ENCODE data around the gene CDK5RAP1. TPM values are rescaled to one million over a fixed set of nuclear protein-coding genes. Genes with fewer than 3 reads are reported as not detected.
A peak's percentile ranks its signal among the peaks of the same experiment; 100 is the strongest.

The CDK5RAP1 gene
- total and polyA plus RNA-seq, 2 donors: 25.6 to 62.6 TPM

DNA sequence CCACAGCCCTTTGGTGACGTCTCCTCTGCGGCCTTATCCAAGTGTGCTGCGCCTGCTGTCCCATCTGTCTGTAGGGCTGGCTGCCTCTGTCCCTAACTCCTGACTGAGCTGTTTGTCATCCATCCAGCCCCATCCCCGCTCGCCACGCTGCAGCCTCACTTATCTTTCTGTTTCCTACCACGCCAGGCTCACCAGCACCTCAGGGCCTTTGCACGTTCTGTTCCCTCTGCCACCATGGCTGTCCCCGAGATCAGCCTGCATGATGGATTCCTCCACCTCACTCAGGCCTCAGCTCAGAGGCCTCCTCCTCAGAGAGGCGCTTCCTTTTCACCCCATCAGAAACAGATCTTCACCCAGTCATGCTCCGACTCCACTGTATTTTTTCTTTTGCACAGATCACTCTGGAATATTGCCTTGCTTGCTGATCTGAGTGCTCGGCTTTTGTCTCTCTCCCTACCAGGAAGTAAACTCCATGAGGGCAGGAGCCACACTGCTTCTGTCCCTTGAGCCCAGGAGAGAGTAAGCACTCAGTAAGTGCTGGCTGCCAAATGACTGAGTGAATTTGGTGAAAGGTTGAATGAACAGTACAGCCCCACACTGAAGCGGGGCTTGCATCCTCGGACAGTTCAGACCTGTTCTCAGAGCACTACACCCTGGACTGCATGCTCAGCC lies 83.8 kb downstream of the CDK5RAP1 start:
- DNase-seq (ENCODE audit: low read depth in 6 of 9, low spot score in 9 of 9): no peak
- H3K27ac ChIP-seq (ENCODE audit: low read depth in 1 of 2, low read length in 1 of 2): no peak overlapping the region
- no peaks in the 10 kb centered on the region for H3K9me3 ChIP-seq (ENCODE audit: control insufficient read depth in 2 of 2, insufficient read depth in 1 of 2, low read length in 1 of 2)
- H3K4me1 ChIP-seq (ENCODE audit: control insufficient read depth in 2 of 2, insufficient read depth in 2 of 2, low read length in 2 of 2): peaks cover 0 to 5% of the 10 kb centered on the region in 2 donors
- H3K27me3 ChIP-seq (ENCODE audit: control insufficient read depth in 2 of 2, insufficient read depth in 1 of 2, low read length in 1 of 2): peaks cover 0 to 17% of the 10 kb centered on the region in 2 donors
- no peak overlapping the region for H3K4me3 ChIP-seq (ENCODE audit: low read length in 2 of 2)
- WGBS: 96% methylated on average over 14 of the region's 14 CpGs
- no peaks in the 10 kb centered on the region for H3K36me3 ChIP-seq (ENCODE audit: control insufficient read depth in 2 of 2, insufficient read depth in 2 of 2, low read length in 1 of 2)

DNA sequence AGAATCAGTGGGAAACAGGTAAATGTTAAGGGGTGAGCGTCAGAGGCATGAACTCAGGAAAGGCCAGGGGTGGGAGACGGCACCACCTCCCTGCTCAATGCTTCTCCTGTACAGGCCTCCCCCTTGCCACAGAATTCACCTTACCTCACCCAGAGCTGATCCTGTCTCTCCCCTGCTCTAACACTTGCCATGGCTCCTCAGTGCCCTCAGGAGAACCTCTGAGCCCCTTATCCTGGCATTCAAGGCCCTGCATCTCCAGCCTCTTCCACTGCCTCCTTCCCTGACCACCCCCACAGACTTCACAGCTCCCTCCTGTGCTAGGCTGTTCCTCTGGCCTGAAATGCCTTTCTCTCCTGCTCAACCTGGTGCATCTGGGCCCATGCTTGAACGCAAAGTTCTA lies 84.4 kb downstream of the CDK5RAP1 start:
- 97% methylated on average over 3 of the region's 3 CpGs for WGBS
- Histone ChIP-seq H3K9me3 (ENCODE audit: control insufficient read depth in 2 of 2, insufficient read depth in 1 of 2, low read length in 1 of 2) (no peaks in the 10 kb centered on the region), H3K4me3 (ENCODE audit: low read length in 2 of 2) (no peak overlapping the region), H3K4me1 (ENCODE audit: control insufficient read depth in 2 of 2, insufficient read depth in 2 of 2, low read length in 2 of 2) (peaks cover 0 to 5% of the 10 kb centered on the region in 2 donors), H3K27me3 (ENCODE audit: control insufficient read depth in 2 of 2, insufficient read depth in 1 of 2, low read length in 1 of 2) (peaks cover 0 to 17% of the 10 kb centered on the region in 2 donors), H3K36me3 (ENCODE audit: control insufficient read depth in 2 of 2, insufficient read depth in 2 of 2, low read length in 1 of 2) (no peaks in the 10 kb centered on the region), H3K27ac (ENCODE audit: low read depth in 1 of 2, low read length in 1 of 2) (no peak overlapping the region)
- DNase-seq (ENCODE audit: low read depth in 6 of 9, low spot score in 9 of 9): no peak

DNA sequence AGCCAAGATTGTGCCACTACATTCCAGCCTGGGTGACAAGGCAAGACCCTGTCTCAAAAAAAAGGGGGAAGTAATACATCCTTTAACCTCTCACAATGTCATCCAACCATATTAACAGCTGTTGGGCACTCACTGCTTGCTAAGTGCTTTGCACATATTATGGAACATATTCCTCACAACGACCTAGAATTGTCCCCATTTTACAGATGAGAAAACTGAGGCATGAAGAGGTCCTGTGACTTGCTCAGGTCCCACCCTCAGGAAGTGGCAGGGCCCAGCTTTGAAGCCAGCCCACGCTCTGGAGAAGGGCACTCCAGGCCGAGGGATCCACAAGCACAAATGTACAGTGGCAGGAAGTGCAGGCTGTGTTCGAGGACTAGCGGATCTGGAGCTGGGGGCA lies 85.0 kb downstream of the CDK5RAP1 start:
- Histone ChIP-seq H3K4me3 (ENCODE audit: low read length in 2 of 2) (no peak overlapping the region), H3K36me3 (ENCODE audit: control insufficient read depth in 2 of 2, insufficient read depth in 2 of 2, low read length in 1 of 2) (no peaks in the 10 kb centered on the region), H3K4me1 (ENCODE audit: control insufficient read depth in 2 of 2, insufficient read depth in 2 of 2, low read length in 2 of 2) (peaks cover 0 to 5% of the 10 kb centered on the region in 2 donors), H3K9me3 (ENCODE audit: control insufficient read depth in 2 of 2, insufficient read depth in 1 of 2, low read length in 1 of 2) (no peaks in the 10 kb centered on the region), H3K27me3 (ENCODE audit: control insufficient read depth in 2 of 2, insufficient read depth in 1 of 2, low read length in 1 of 2) (peaks cover 0 to 17% of the 10 kb centered on the region in 2 donors), H3K27ac (ENCODE audit: low read depth in 1 of 2, low read length in 1 of 2) (no peak overlapping the region)
- no peak for DNase-seq (ENCODE audit: low read depth in 6 of 9, low spot score in 9 of 9)
- 83% methylated on average over 5 of the region's 5 CpGs for WGBS

DNA sequence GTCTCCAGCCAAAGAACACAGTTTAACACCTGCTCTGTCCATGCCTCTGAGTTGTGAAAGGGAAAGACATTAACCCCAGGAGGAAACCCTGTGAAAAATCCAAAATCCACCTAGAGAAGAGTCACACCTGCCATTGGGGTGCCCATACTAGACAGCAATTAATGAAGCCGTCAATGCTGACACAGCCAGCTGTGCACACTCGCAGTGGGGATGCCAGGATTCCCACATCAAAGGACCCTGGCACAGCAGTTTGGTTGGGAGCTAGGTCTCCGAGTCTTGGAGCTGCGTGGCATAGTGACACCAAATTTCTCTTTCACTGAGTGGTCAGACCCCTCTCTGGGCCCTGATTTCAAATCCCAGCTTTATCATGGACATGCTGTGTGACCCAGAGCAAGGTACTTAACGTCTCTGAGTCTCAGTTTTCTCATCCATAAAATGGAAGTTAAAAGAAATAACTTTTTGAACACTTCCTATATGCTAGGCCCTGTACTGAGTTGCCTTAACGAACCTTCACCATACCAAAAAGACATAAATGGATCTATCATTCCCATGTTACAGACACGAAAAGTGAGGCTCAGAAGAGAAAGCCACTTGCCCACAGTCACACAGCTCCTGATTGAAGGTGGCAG lies 87.5 kb downstream of the CDK5RAP1 start:
- 45% methylated on average over 7 of the region's 7 CpGs for WGBS
- Histone ChIP-seq H3K36me3 (ENCODE audit: control insufficient read depth in 2 of 2, insufficient read depth in 2 of 2, low read length in 1 of 2) (no peaks in the 10 kb centered on the region), H3K4me1 (ENCODE audit: control insufficient read depth in 2 of 2, insufficient read depth in 2 of 2, low read length in 2 of 2) (peaks cover 0 to 5% of the 10 kb centered on the region in 2 donors), H3K4me3 (ENCODE audit: low read length in 2 of 2) (no peak overlapping the region), H3K27ac (ENCODE audit: low read depth in 1 of 2, low read length in 1 of 2) (no peak overlapping the region), H3K27me3 (ENCODE audit: control insufficient read depth in 2 of 2, insufficient read depth in 1 of 2, low read length in 1 of 2) (peaks cover 0 to 14% of the 10 kb centered on the region in 2 donors), H3K9me3 (ENCODE audit: control insufficient read depth in 2 of 2, insufficient read depth in 1 of 2, low read length in 1 of 2) (no peaks in the 10 kb centered on the region)
- peak in 1 of 9 donors; percentile 26 for DNase-seq (ENCODE audit: low read depth in 6 of 9, low spot score in 9 of 9)

DNA sequence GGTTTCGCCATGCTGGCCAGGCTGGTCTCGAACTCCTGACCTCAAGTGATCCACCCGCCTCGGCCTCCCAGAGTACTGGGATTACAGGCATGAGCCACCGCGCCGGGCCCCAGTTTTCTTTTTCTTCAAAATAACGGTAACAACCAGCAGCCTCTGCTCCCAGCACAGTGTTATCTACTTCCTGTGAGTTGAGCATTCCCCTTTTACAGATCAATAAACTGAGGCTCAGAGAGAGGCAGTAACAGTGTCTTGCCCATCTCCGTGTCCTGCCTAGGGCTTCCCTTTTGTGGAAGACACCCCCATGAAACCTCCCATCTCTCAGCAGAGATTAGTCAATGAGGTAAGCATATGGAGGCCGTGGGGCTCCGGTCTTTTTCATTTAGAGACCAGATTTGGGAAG lies 88.7 kb downstream of the CDK5RAP1 start:
- Histone ChIP-seq H3K36me3 (ENCODE audit: control insufficient read depth in 2 of 2, insufficient read depth in 2 of 2, low read length in 1 of 2) (no peaks in the 10 kb centered on the region), H3K27me3 (ENCODE audit: control insufficient read depth in 2 of 2, insufficient read depth in 1 of 2, low read length in 1 of 2) (peaks cover 0 to 8% of the 10 kb centered on the region in 2 donors), H3K4me3 (ENCODE audit: low read length in 2 of 2) (no peak overlapping the region), H3K27ac (ENCODE audit: low read depth in 1 of 2, low read length in 1 of 2) (no peak overlapping the region), H3K4me1 (ENCODE audit: control insufficient read depth in 2 of 2, insufficient read depth in 2 of 2, low read length in 2 of 2) (peaks cover 0 to 5% of the 10 kb centered on the region in 2 donors), H3K9me3 (ENCODE audit: control insufficient read depth in 2 of 2, insufficient read depth in 1 of 2, low read length in 1 of 2) (no peaks in the 10 kb centered on the region)
- WGBS: 96% methylated on average over 11 of the region's 11 CpGs
- no peak for DNase-seq (ENCODE audit: low read depth in 6 of 9, low spot score in 9 of 9)

DNA sequence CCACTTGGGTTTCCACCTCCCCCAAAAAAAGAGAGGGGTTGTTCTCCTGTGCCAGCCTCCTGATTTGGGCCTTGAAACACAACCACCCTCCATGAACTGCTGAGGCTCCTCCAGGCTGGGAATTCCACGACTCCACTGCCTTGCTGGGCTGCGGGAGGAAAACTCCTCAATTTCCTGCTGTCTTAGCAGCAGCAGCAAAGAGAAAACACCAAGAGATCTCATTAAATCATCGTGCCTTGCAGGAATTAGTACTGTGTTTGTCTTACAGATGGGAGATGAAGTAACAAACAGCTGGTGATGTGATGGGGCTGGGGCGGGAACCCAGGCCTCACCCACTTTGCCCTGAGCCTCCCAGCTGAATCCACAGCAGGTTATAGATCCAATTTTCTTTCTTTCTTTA lies 89.3 kb downstream of the CDK5RAP1 start:
- Histone ChIP-seq H3K9me3 (ENCODE audit: control insufficient read depth in 2 of 2, insufficient read depth in 1 of 2, low read length in 1 of 2) (no peaks in the 10 kb centered on the region), H3K4me3 (ENCODE audit: low read length in 2 of 2) (no peak overlapping the region), H3K27ac (ENCODE audit: low read depth in 1 of 2, low read length in 1 of 2) (no peak overlapping the region), H3K36me3 (ENCODE audit: control insufficient read depth in 2 of 2, insufficient read depth in 2 of 2, low read length in 1 of 2) (no peaks in the 10 kb centered on the region), H3K27me3 (ENCODE audit: control insufficient read depth in 2 of 2, insufficient read depth in 1 of 2, low read length in 1 of 2) (peaks cover 0 to 2% of the 10 kb centered on the region in 2 donors), H3K4me1 (ENCODE audit: control insufficient read depth in 2 of 2, insufficient read depth in 2 of 2, low read length in 2 of 2) (peaks cover 0 to 5% of the 10 kb centered on the region in 2 donors)
- no peak for DNase-seq (ENCODE audit: low read depth in 6 of 9, low spot score in 9 of 9)
- 93% methylated on average over 4 of the region's 4 CpGs for WGBS

DNA sequence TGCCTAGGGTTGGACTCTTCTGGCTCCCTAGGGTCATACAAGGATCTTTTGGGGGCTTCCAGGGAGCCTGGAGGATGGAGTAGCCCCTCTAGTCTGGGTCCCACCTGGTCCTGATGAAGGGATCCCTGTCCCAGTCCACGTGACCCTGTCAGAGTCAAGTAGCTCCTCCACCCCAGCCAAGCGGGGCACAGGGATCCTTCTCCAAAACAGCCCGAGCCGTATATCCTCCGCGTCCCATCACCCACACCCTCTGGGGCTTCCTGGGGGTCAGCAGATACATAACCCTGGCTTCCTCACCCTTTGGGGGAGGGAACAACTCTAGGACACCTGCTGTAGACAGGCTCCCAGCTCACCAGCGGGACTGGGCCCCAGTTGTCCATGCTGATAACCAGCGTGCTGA lies 90.3 kb downstream of the CDK5RAP1 start:
- Histone ChIP-seq H3K4me3 (ENCODE audit: low read length in 2 of 2) (no peak overlapping the region), H3K9me3 (ENCODE audit: control insufficient read depth in 2 of 2, insufficient read depth in 1 of 2, low read length in 1 of 2) (no peaks in the 10 kb centered on the region), H3K4me1 (ENCODE audit: control insufficient read depth in 2 of 2, insufficient read depth in 2 of 2, low read length in 2 of 2) (peaks cover 0 to 5% of the 10 kb centered on the region in 2 donors), H3K27ac (ENCODE audit: low read depth in 1 of 2, low read length in 1 of 2) (no peak overlapping the region), H3K36me3 (ENCODE audit: control insufficient read depth in 2 of 2, insufficient read depth in 2 of 2, low read length in 1 of 2) (no peaks in the 10 kb centered on the region), H3K27me3 (ENCODE audit: control insufficient read depth in 2 of 2, insufficient read depth in 1 of 2, low read length in 1 of 2) (no peaks in the 10 kb centered on the region)
- WGBS: 92% methylated on average over 8 of the region's 8 CpGs
- DNase-seq (ENCODE audit: low read depth in 6 of 9, low spot score in 9 of 9): no peak

DNA sequence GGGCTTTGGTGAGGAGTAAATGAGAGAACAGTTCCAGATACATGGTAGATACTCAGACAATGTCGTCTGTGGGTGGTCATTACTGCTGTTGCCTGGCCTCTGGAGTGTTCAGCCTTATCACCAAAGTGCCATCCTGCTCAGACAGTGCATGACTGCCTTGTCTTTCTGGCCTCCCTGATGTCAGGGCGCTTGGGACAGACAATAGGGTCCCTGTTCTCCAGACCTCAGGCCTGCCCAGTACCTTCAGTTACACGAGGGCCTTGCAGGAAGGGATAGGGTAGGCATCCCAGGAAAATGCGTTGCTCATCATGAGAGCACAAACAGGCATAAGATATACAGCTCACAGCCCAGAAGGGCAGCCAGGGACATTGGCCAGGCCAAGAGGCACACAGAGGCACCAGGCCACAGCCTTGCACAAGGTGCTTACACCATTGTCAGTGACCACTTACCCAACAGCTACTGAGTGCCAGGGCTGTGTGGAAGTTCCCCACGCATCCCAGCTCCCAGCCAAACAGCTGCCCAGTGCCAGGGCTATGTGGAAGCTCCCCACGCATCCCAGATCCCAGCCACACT lies 90.9 kb downstream of the CDK5RAP1 start:
- H3K36me3 ChIP-seq (ENCODE audit: control insufficient read depth in 2 of 2, insufficient read depth in 2 of 2, low read length in 1 of 2): no peaks in the 10 kb centered on the region
- DNase-seq (ENCODE audit: low read depth in 6 of 9, low spot score in 9 of 9): no peak
- no peaks in the 10 kb centered on the region for H3K9me3 ChIP-seq (ENCODE audit: control insufficient read depth in 2 of 2, insufficient read depth in 1 of 2, low read length in 1 of 2)
- 90% methylated on average over 6 of the region's 6 CpGs for WGBS
- peaks cover 0 to 5% of the 10 kb centered on the region in 2 donors for H3K4me1 ChIP-seq (ENCODE audit: control insufficient read depth in 2 of 2, insufficient read depth in 2 of 2, low read length in 2 of 2)
- H3K4me3 ChIP-seq (ENCODE audit: low read length in 2 of 2): no peak overlapping the region
- H3K27me3 ChIP-seq (ENCODE audit: control insufficient read depth in 2 of 2, insufficient read depth in 1 of 2, low read length in 1 of 2): no peaks in the 10 kb centered on the region
- no peak overlapping the region for H3K27ac ChIP-seq (ENCODE audit: low read depth in 1 of 2, low read length in 1 of 2)

DNA sequence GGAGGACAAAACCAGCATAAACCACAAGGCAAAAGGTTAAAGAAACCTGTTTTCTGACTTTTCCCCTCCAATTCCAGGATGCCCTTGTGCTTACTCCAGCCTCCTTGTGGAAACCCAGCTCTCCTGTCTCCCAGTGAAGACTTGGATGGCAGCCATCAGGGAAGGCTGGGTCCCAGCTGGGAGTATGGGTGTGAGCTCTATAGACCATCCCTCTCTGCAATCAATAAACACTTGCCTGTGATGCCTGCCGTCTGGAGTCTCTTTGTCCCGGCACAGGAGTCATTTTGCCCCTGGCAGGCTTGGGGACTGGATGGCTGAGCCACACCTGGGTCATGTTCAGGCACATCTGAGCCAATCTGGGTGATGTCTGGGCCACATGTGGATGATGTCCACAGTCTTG lies 91.7 kb downstream of the CDK5RAP1 start:
- Histone ChIP-seq H3K4me1 (ENCODE audit: control insufficient read depth in 2 of 2, insufficient read depth in 2 of 2, low read length in 2 of 2) (peaks cover 0 to 5% of the 10 kb centered on the region in 2 donors), H3K4me3 (ENCODE audit: low read length in 2 of 2) (no peak overlapping the region), H3K36me3 (ENCODE audit: control insufficient read depth in 2 of 2, insufficient read depth in 2 of 2, low read length in 1 of 2) (no peaks in the 10 kb centered on the region), H3K9me3 (ENCODE audit: control insufficient read depth in 2 of 2, insufficient read depth in 1 of 2, low read length in 1 of 2) (no peaks in the 10 kb centered on the region), H3K27ac (ENCODE audit: low read depth in 1 of 2, low read length in 1 of 2) (no peak overlapping the region), H3K27me3 (ENCODE audit: control insufficient read depth in 2 of 2, insufficient read depth in 1 of 2, low read length in 1 of 2) (no peaks in the 10 kb centered on the region)
- DNase-seq (ENCODE audit: low read depth in 6 of 9, low spot score in 9 of 9): no peak
- 73% methylated on average over 2 of the region's 2 CpGs for WGBS

Data from thymus (tissue), 11 donors.